HG03175 (cell line): Measurements from ENCODE around the gene FAM111B.

Experiments used
- ATAC-seq: cut with Tn5 transposase; IDR thresholded peaks from one replicate; pipeline ENCODE4 v1.9.1; 2021; ENCODE audit warnings: mild to moderate bottlenecking, moderate library complexity; ENCODE audit not compliant: unreplicated experiment

FAM111B gene

GRCh38 chr11:59152312-59152951, 45.4 kb downstream of the FAM111B start:
- ATAC-seq, result peak; percentile 65

- no peak for ATAC-seq
Measured at GRCh38 chr11:59154610-59155009, 47.6 kb downstream of the FAM111B start.

GRCh38 chr11:59157433-59157832, 50.4 kb downstream of the FAM111B start:
- ATAC-seq, result no peak

- peak; percentile 94 for ATAC-seq
Measured at GRCh38 chr11:59158206-59159068, 51.4 kb downstream of the FAM111B start.

- ATAC-seq, result no peak
Measured at GRCh38 chr11:59164028-59164427, 57.0 kb downstream of the FAM111B start.

GRCh38 chr11:59171508-59172322, 64.7 kb downstream of the FAM111B start, which contains the start of gene DTX4:
Gene DTX4, plus strand, starts transcription at chr11:59172132. Its CDS starts 464 bp downstream, at chr11:59172596.
- ATAC-seq, result peak; percentile 74

GRCh38 chr11:59172345-59173079, 65.5 kb downstream of the FAM111B start:
- peak; percentile 32 for ATAC-seq

GRCh38 chr11:59173080-59173963, 66.3 kb downstream of the FAM111B start:
- peak; percentile 1 for ATAC-seq

- ATAC-seq, result no peak
Measured at GRCh38 chr11:59173964-59174663, 67.1 kb downstream of the FAM111B start.

GRCh38 chr11:59174664-59175033, 67.6 kb downstream of the FAM111B start:
- ATAC-seq, result no peak

- ATAC-seq, result no peak
Measured at GRCh38 chr11:59175091-59175501, 68.1 kb downstream of the FAM111B start.

GRCh38 chr11:59176330-59176729, 69.3 kb downstream of the FAM111B start:
- ATAC-seq, result no peak
